Measurements from ENCODE around the gene SLC36A1. TPM values are rescaled to one million over a fixed set of nuclear protein-coding genes. Genes with fewer than 3 reads are reported as not detected.

The SLC36A1 gene
- total RNA-seq, 1 experiment from 2014 or later = 13.6 TPM

GRCh38 chr5:151517122-151517920, 69.9 kb downstream of the SLC36A1 start:
- ChIA-PET CTCF (no interaction called here), POLR2A (no interaction called here)
- no peak overlapping the region for H3K27ac ChIP-seq (ENCODE audit: low read length)
- no peaks in the 10 kb centered on the region for H3K4me1 ChIP-seq (ENCODE audit: control insufficient read depth, insufficient read depth, low read length)
- no TSS peak for BruUV-seq (replicated peaks)
- H3K27me3 ChIP-seq (ENCODE audit: control insufficient read depth, insufficient read depth, low read length) = no peaks in the 10 kb centered on the region
- TF ChIP-seq REST (IDR thresholded peaks at IDR 0.05; ENCODE audit: insufficient read depth in 1 of 2, low read depth in 2 of 2, low read length in 1 of 2) = no peak
- no peak for TF ChIP-seq TCF7L2 (IDR thresholded peaks at IDR 0.05; ENCODE audit: low read depth, low read length)
- TF ChIP-seq POLR2AphosphoS5 (IDR thresholded peaks at IDR 0.05; ENCODE audit: low read depth, low read length) = no peak
- no peak for TF ChIP-seq SIN3A (IDR thresholded peaks at IDR 0.05; ENCODE audit: borderline replicate concordance, insufficient read depth, low read depth, low read length)
- no peak for TF ChIP-seq CTCF (IDR thresholded peaks at IDR 0.05)
- H3K9me3 ChIP-seq (ENCODE audit: control insufficient read depth, insufficient read depth, low read depth, low read length) = no peaks in the 10 kb centered on the region
- in situ Hi-C loops (cut with HindIII; ENCODE audit: low pct_unique_long_range_greater_than_20kb, low sequenced_read_pairs) = no loop called here
- intact Hi-C loops (cut with micrococcal nuclease; ENCODE audit: unreplicated experiment) = no loop called here
- DNase-seq (ENCODE audit: low read depth, low spot score) = no peak
- ATAC-seq = no peak
- H3K36me3 ChIP-seq (ENCODE audit: control insufficient read depth, insufficient read depth, low read length) = no peaks in the 10 kb centered on the region
- H3K4me3 ChIP-seq (ENCODE audit: low read depth in 2 of 2, low read length in 2 of 2) = no peak overlapping the region

GRCh38 chr5:151520294-151520693, 72.9 kb downstream of the SLC36A1 start:
- Histone ChIP-seq H3K27me3 (ENCODE audit: control insufficient read depth, insufficient read depth, low read length) (0 out of 2 replicates have a peak, but pooled peaks cover 6% of the 10 kb centered on the region), H3K4me1 (ENCODE audit: control insufficient read depth, insufficient read depth, low read length) (no peaks in the 10 kb centered on the region), H3K27ac (ENCODE audit: low read length) (no peak overlapping the region), H3K4me3 (ENCODE audit: low read depth in 2 of 2, low read length in 2 of 2) (no peak overlapping the region), H3K36me3 (ENCODE audit: control insufficient read depth, insufficient read depth, low read length) (no peaks in the 10 kb centered on the region), H3K9me3 (ENCODE audit: control insufficient read depth, insufficient read depth, low read depth, low read length) (no peaks in the 10 kb centered on the region)
- TF ChIP-seq CTCF (IDR thresholded peaks at IDR 0.05) (peak; percentile 22; the same call in 1 of the 2 replicates), SIN3A (IDR thresholded peaks at IDR 0.05; ENCODE audit: borderline replicate concordance, insufficient read depth, low read depth, low read length) (no peak)
- ATAC-seq (no peak), DNase-seq (ENCODE audit: low read depth, low spot score) (no peak)
- no TSS peak for BruUV-seq (replicated peaks)
- POLR2A ChIA-PET = no interaction called here
- in situ Hi-C loops (cut with HindIII; ENCODE audit: low pct_unique_long_range_greater_than_20kb, low sequenced_read_pairs) = no loop called here
- CTCF ChIA-PET = interaction anchor here (0.6 to 1.9 kb wide), 2 partner anchors 124 to 132 kb away, joined by 3 to 16 read pairs; no protein-coding TSS in a partner anchor
- intact Hi-C loops (cut with micrococcal nuclease; ENCODE audit: unreplicated experiment) = loop anchor here (5.0 kb wide), 1 partner anchor 222 kb away; no protein-coding TSS in a partner anchor
